OCI-M1 (cell line): ENCODE results near the gene PIGM.

Experiments used
- DNase-seq: peaks from one replicate; lab custom pipeline; 2025; lab: John Stamatoyannopoulos, UW

The PIGM gene

GRCh38 chr1:160031365-160032164 lies at the start of gene PIGM:
PIGM (minus strand) TSS chr1:160031990; CDS start chr1:160031739, 251 bp downstream.
- peak; percentile 98 for DNase-seq

GRCh38 chr1:160081261-160081936 lies 49.6 kb upstream of the PIGM start, which contains the start of gene KCNJ9:
KCNJ9 (plus strand) TSS chr1:160081538; CDS start chr1:160084031, 2,493 bp downstream.
- no peak for DNase-seq

GRCh38 chr1:160080381-160081100 lies 48.8 kb upstream of the PIGM start:
- DNase-seq: no peak

- no peak for DNase-seq
These were observed 47.7 kb upstream of the PIGM start for GRCh38 chr1:160079448-160079847.

GRCh38 chr1:160078512-160079195 lies 46.9 kb upstream of the PIGM start:
- DNase-seq: peak; percentile 79

- DNase-seq: no peak
These were observed 45.7 kb upstream of the PIGM start for GRCh38 chr1:160077486-160077885.

GRCh38 chr1:160076295-160076694 lies 44.5 kb upstream of the PIGM start:
- no peak for DNase-seq

GRCh38 chr1:160075836-160076235 lies 44.0 kb upstream of the PIGM start:
- DNase-seq: no peak

- DNase-seq: no peak
These were observed 43.1 kb upstream of the PIGM start for GRCh38 chr1:160074865-160075264.

- no peak for DNase-seq
These were observed 39.5 kb upstream of the PIGM start for GRCh38 chr1:160071289-160071688.

- peak; percentile 57 for DNase-seq
These were observed 38.7 kb upstream of the PIGM start for GRCh38 chr1:160070243-160071163.

GRCh38 chr1:160069460-160070231 lies 37.9 kb upstream of the PIGM start, which contains the start of gene KCNJ10:
KCNJ10 (minus strand) TSS chr1:160070160; CDS start chr1:160042532, 27,628 bp downstream.
- no peak for DNase-seq

GRCh38 chr1:160068225-160068624 lies 36.4 kb upstream of the PIGM start:
- no peak for DNase-seq

- DNase-seq: no peak
These were observed 35.3 kb upstream of the PIGM start for GRCh38 chr1:160066829-160067745.

GRCh38 chr1:160064746-160065145 lies 33.0 kb upstream of the PIGM start:
- no peak for DNase-seq

GRCh38 chr1:160064164-160064563 lies 32.4 kb upstream of the PIGM start:
- peak; percentile 29 for DNase-seq

- DNase-seq: no peak
These were observed 31.4 kb upstream of the PIGM start for GRCh38 chr1:160063176-160063575.

- no peak for DNase-seq
These were observed 30.4 kb upstream of the PIGM start for GRCh38 chr1:160062230-160062532.
